ENCODE results near the gene INTS11. TPM values are rescaled to one million over a fixed set of nuclear protein-coding genes. Genes with fewer than 3 reads are reported as not detected.

Gene INTS11
- polyA plus RNA-seq, 1 experiment: 95.8 TPM

- DNase-seq (ENCODE audit: low read depth): no peak
- Histone ChIP-seq H3K36me3 (ENCODE audit: control insufficient read depth, insufficient read depth, low read length) (peaks cover 28% of the 10 kb centered on the region), H3K27me3 (ENCODE audit: control insufficient read depth, insufficient read depth, low read length) (no peaks in the 10 kb centered on the region), H3K4me3 (ENCODE audit: low read depth, low read length) (no peak overlapping the region)
- TF ChIP-seq CTCF (IDR thresholded peaks at IDR 0.05; ENCODE audit: insufficient read depth, low read depth, low read length): no peak
- POLR2A ChIA-PET: no interaction called here
- CTCF ChIA-PET: interaction anchor here (3.3 kb wide), 1 partner anchor 29 kb away, joined by 21 read pairs; no protein-coding TSS in a partner anchor
These were observed 18.2 kb upstream of the INTS11 start for GRCh38 chr1:1342584-1343115.

- TF ChIP-seq CTCF (IDR thresholded peaks at IDR 0.05; ENCODE audit: insufficient read depth, low read depth, low read length): no peak
- ChIA-PET CTCF (interaction anchor here (0.7 kb wide), 1 partner anchor 29 kb away, joined by 3 read pairs; no protein-coding TSS in a partner anchor), POLR2A (no interaction called here)
- Histone ChIP-seq H3K27me3 (ENCODE audit: control insufficient read depth, insufficient read depth, low read length) (no peaks in the 10 kb centered on the region), H3K4me3 (ENCODE audit: low read depth, low read length) (no peak overlapping the region), H3K36me3 (ENCODE audit: control insufficient read depth, insufficient read depth, low read length) (peaks cover 29% of the 10 kb centered on the region)
- no peak for DNase-seq (ENCODE audit: low read depth)
These were observed 17.7 kb upstream of the INTS11 start for GRCh38 chr1:1342061-1342562.

- CTCF ChIA-PET: interaction anchor here (0.7 kb wide), 1 partner anchor 30 kb away, joined by 3 read pairs; no protein-coding TSS in a partner anchor
- peaks cover 29% of the 10 kb centered on the region for H3K36me3 ChIP-seq (ENCODE audit: control insufficient read depth, insufficient read depth, low read length)
- POLR2A ChIA-PET: no interaction called here
- no peak for TF ChIP-seq CTCF (IDR thresholded peaks at IDR 0.05; ENCODE audit: insufficient read depth, low read depth, low read length)
- no peak for DNase-seq (ENCODE audit: low read depth)
- H3K4me3 ChIP-seq (ENCODE audit: low read depth, low read length): no peak overlapping the region
- no peaks in the 10 kb centered on the region for H3K27me3 ChIP-seq (ENCODE audit: control insufficient read depth, insufficient read depth, low read length)
These were observed 17.1 kb upstream of the INTS11 start for GRCh38 chr1:1341549-1342021.

- ChIA-PET POLR2A (no interaction called here), CTCF (interaction anchor here (0.7 kb wide), 1 partner anchor 30 kb away, joined by 3 read pairs; no protein-coding TSS in a partner anchor)
- no peak for DNase-seq (ENCODE audit: low read depth)
- TF ChIP-seq CTCF (IDR thresholded peaks at IDR 0.05; ENCODE audit: insufficient read depth, low read depth, low read length): no peak
- Histone ChIP-seq H3K36me3 (ENCODE audit: control insufficient read depth, insufficient read depth, low read length) (peaks cover 31% of the 10 kb centered on the region), H3K27me3 (ENCODE audit: control insufficient read depth, insufficient read depth, low read length) (no peaks in the 10 kb centered on the region), H3K4me3 (ENCODE audit: low read depth, low read length) (no peak overlapping the region)
These were observed 16.5 kb upstream of the INTS11 start for GRCh38 chr1:1340791-1341548.

GRCh38 chr1:1340185-1340584 lies 15.7 kb upstream of the INTS11 start:
- Histone ChIP-seq H3K27me3 (ENCODE audit: control insufficient read depth, insufficient read depth, low read length) (no peaks in the 10 kb centered on the region), H3K36me3 (ENCODE audit: control insufficient read depth, insufficient read depth, low read length) (peaks cover 31% of the 10 kb centered on the region), H3K4me3 (ENCODE audit: low read depth, low read length) (no peak overlapping the region)
- TF ChIP-seq CTCF (IDR thresholded peaks at IDR 0.05; ENCODE audit: insufficient read depth, low read depth, low read length): no peak
- ChIA-PET POLR2A (no interaction called here), CTCF (no interaction called here)
- DNase-seq (ENCODE audit: low read depth): no peak
